Tibial nerve (tissue), 4 donors: ENCODE data around the gene NME2. TPM values are rescaled to one million over a fixed set of nuclear protein-coding genes. Genes with fewer than 3 reads are reported as not detected.

Experiments used
- DNase-seq, 2 donors: peaks; one replicate each; pipeline ENCODE4 v3.0.0-alpha.2; 2019; ENCODE audit warnings: low spot score in 2 of 2
- H3K27ac ChIP-seq, 4 donors: fragments of 200-600 bp; sonication (generic) in 3 of 4; one replicate each; pipeline ENCODE4 v1.5.1; 2017 to 2019; ENCODE audit warnings: mild to moderate bottlenecking in 1 of 4
- H3K27me3 ChIP-seq, 2 donors: fragments of 200-600 bp; sonication (generic) in 1 of 2; one replicate each; pipeline versions ENCODE4 v1.5.1 to v1.6.0; 2017 to 2019
- H3K36me3 ChIP-seq, 3 donors: fragments of 200-600 bp; sonication (generic); one replicate each; pipeline ENCODE4 v1.5.1; 2018 to 2019
- H3K4me1 ChIP-seq, 4 donors: fragments of 200-600 bp; sonication (generic) in 3 of 4; one replicate each; pipeline ENCODE4 v1.5.1; 2017 to 2019
- H3K4me3 ChIP-seq, 4 donors: fragments of 200-600 bp; sonication (generic) in 3 of 4; one replicate each; pipeline ENCODE4 v1.5.1; 2017 to 2019; ENCODE audit warnings: mild to moderate bottlenecking in 1 of 4, moderate library complexity in 1 of 4
- H3K9me3 ChIP-seq, 4 donors: fragments of 200-600 bp; sonication (generic) in 3 of 4; one replicate each; pipeline ENCODE4 v1.5.1; 2017 to 2019
- EP300 ChIP-seq, 2 donors: sonication (generic); formaldehyde crosslinking; IDR thresholded peaks; one replicate each; pipeline ENCODE4 v1.6.1; 2017; ENCODE audit warnings: antibody characterized with exemption in 2 of 2, mild to moderate bottlenecking in 1 of 2
- POLR2A ChIP-seq, 2 donors: fragments of 450-650 bp; IDR thresholded peaks; one replicate each; pipeline ENCODE4 v1.6.1; 2017; ENCODE audit warnings: antibody characterized with exemption in 2 of 2, mild to moderate bottlenecking in 2 of 2, moderate library complexity in 2 of 2
- WGBS, 2 donors: methylation state at CpG; one replicate each; pipeline ENCODE4 v1.1.5; 2018; 5-methylcytosine and 5-hydroxymethylcytosine counted together
- total RNA-seq, 4 donors: library from RNA; depleted of rRNA; stranded (reverse); fragments of >200 nt; gene quantifications; one replicate each; pipeline ENCODE4 v1.1.0, GENCODE V29; 2016
- TF ChIP-seq, protein P1 (sequence below), 5 experiments: fragments of 200-600 bp in 3 of 5; fragments of 450-650 bp in 2 of 5; sonication (generic) in 3 of 5; IDR thresholded peaks; one replicate each; pipeline ENCODE4 v1.5.1; 2016 to 2019; ENCODE audit warnings: antibody characterized with exemption in 5 of 5, mild to moderate bottlenecking in 3 of 5, moderate library complexity in 2 of 5

The NME2 gene
- total RNA-seq, 4 donors from 2014 or later = 308 to 552 (median 417) TPM

DNA sequence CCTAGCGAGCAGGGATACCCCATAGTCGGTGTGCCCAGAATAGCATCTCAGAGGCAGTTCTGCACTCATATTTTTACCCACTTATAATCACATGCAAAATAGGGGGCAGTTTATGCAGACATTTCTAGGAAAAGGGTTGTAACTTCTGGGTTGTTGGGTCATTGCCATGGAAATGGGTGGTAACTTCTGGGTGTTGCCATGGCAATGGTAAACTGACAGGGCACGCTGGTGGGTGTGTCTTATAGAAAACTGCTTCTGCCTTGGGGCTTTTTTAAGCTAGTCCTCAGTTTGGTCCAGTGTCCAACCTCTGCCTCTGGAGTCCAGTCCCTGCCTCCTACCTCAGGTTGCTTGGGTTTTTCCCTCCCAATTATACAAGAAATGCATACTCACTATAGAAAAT, 38.1 kb upstream of the NME2 start:
- Histone ChIP-seq H3K4me1 (peaks cover 0 to 12% (median 2%) of the 10 kb centered on the region in 4 donors), H3K9me3 (no peaks in the 10 kb centered on the region), H3K4me3 (no peak overlapping the region), H3K27ac (no peak overlapping the region), H3K27me3 (no peaks in the 10 kb centered on the region), H3K36me3 (no peaks in the 10 kb centered on the region)
- DNase-seq = no peak
- WGBS, 2 donors = 58 to 70% methylated on average over 3 of the region's 3 CpGs
- TF ChIP-seq POLR2A (IDR thresholded peaks at IDR 0.05) (no peak), EP300 (IDR thresholded peaks at IDR 0.05) (no peak)
- TF ChIP-seq, protein P1, sequence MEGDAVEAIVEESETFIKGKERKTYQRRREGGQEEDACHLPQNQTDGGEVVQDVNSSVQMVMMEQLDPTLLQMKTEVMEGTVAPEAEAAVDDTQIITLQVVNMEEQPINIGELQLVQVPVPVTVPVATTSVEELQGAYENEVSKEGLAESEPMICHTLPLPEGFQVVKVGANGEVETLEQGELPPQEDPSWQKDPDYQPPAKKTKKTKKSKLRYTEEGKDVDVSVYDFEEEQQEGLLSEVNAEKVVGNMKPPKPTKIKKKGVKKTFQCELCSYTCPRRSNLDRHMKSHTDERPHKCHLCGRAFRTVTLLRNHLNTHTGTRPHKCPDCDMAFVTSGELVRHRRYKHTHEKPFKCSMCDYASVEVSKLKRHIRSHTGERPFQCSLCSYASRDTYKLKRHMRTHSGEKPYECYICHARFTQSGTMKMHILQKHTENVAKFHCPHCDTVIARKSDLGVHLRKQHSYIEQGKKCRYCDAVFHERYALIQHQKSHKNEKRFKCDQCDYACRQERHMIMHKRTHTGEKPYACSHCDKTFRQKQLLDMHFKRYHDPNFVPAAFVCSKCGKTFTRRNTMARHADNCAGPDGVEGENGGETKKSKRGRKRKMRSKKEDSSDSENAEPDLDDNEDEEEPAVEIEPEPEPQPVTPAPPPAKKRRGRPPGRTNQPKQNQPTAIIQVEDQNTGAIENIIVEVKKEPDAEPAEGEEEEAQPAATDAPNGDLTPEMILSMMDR (IDR thresholded peaks at IDR 0.05) = no peak

- no peak overlapping the region for H3K4me3 ChIP-seq
- TF ChIP-seq, protein P1 (IDR thresholded peaks at IDR 0.05) = no peak
- no peak for TF ChIP-seq POLR2A (IDR thresholded peaks at IDR 0.05)
- no peak for TF ChIP-seq EP300 (IDR thresholded peaks at IDR 0.05)
- peaks cover 0 to 7% (median 2%) of the 10 kb centered on the region in 4 donors for H3K4me1 ChIP-seq
- DNase-seq = no peak
- no peaks in the 10 kb centered on the region for H3K27me3 ChIP-seq
- no peaks in the 10 kb centered on the region for H3K36me3 ChIP-seq
- no peak overlapping the region for H3K27ac ChIP-seq
- no peaks in the 10 kb centered on the region for H3K9me3 ChIP-seq
These were observed 33.3 kb upstream of the NME2 start for GRCh38 chr17:51132964-51133319.

GRCh38 chr17:51133365-51133764, 32.8 kb upstream of the NME2 start:
- DNase-seq = no peak
- TF ChIP-seq, protein P1 (IDR thresholded peaks at IDR 0.05) = no peak
- TF ChIP-seq EP300 (IDR thresholded peaks at IDR 0.05) = no peak
- TF ChIP-seq POLR2A (IDR thresholded peaks at IDR 0.05) = no peak
- Histone ChIP-seq H3K36me3 (no peaks in the 10 kb centered on the region), H3K9me3 (no peaks in the 10 kb centered on the region), H3K27ac (no peak overlapping the region), H3K27me3 (no peaks in the 10 kb centered on the region), H3K4me1 (peaks cover 0 to 3% (median 0%) of the 10 kb centered on the region in 4 donors), H3K4me3 (no peak overlapping the region)
- WGBS, 2 donors = 61 to 62% methylated on average over 2 of the region's 2 CpGs

DNA sequence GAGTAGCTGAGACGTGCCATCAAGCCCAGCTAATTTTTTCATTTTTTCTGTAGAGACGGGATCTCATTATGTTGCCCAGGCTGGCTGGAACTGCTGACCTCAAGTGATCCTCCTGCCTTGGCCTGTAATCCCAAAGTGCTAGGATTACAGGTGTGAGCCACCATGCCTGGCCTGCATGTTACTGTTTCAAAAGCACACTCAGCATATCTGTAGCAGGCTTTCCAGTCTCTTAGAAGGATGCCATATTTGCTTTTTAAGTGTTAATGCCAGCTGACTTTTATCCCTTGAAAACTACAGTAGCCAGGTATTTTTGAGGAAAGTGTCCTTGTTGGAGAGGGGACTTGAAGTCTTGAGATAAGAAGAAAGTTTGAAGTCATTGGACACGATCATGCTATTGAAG, 30.3 kb upstream of the NME2 start:
- DNase-seq = no peak
- TF ChIP-seq POLR2A (IDR thresholded peaks at IDR 0.05) = no peak
- TF ChIP-seq, protein P1 (IDR thresholded peaks at IDR 0.05) = no peak
- TF ChIP-seq EP300 (IDR thresholded peaks at IDR 0.05) = no peak
- Histone ChIP-seq H3K36me3 (no peaks in the 10 kb centered on the region), H3K4me1 (peaks cover 0 to 3% (median 0%) of the 10 kb centered on the region in 4 donors), H3K27ac (no peak overlapping the region), H3K9me3 (no peaks in the 10 kb centered on the region), H3K27me3 (no peaks in the 10 kb centered on the region), H3K4me3 (no peak overlapping the region)
- WGBS, 2 donors = 85 to 94% methylated on average over 3 of the region's 3 CpGs

- H3K36me3 ChIP-seq = no peaks in the 10 kb centered on the region
- TF ChIP-seq, protein P1 (IDR thresholded peaks at IDR 0.05) = no peak
- TF ChIP-seq POLR2A (IDR thresholded peaks at IDR 0.05) (no peak), EP300 (IDR thresholded peaks at IDR 0.05) (no peak)
- H3K9me3 ChIP-seq = no peaks in the 10 kb centered on the region
- H3K4me1 ChIP-seq = peaks cover 0 to 16% (median 0%) of the 10 kb centered on the region in 4 donors
- 91 to 97% methylated on average over 2 of the region's 2 CpGs for WGBS, 2 donors
- H3K27me3 ChIP-seq = no peaks in the 10 kb centered on the region
- no peak for DNase-seq
- no peak overlapping the region for H3K27ac ChIP-seq
- no peak overlapping the region for H3K4me3 ChIP-seq
These were observed 23.6 kb upstream of the NME2 start for GRCh38 chr17:51142597-51142996.
